ENCODE data around the gene C2orf80.

DNA sequence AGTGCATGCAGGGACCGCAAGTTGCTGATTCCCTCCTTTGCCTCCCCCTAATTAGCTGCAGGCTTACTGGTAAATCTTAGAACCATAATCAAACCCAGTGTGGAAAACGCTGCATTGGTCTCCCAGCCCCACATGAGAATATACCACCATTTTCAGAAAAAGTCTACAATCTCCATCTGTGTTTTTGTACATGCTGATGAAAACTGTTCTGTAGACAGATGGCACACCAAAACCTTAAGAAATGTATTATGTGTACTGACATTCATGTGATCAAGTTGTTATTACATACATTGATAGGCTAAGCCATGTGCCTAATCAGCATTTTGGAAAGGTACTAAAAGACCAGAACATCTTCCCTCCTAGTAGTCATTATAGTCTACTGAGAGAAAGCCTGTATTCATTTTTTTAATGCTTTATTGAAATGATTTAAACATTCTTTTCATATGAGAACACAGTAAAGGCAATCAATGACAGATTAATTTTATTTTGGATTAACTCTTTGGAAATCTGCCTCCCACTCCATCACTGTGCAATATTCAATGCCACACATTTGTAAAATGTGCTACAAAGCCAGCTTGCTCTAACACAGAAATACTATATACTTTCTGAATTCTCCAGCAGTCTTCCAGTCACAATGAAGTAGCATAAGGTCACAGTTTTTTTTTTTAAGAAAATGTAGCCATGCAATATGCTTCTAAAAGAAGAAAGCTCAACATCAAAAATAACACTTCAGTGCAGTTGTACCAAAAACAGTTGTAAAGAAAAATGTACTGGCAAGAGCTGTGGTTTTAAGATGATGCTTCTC is 24.7 kb downstream of the C2orf80 start:
- no peak for TF ChIP-seq CTCF (IDR thresholded peaks at IDR 0.05; ENCODE audit: poor library complexity)
- TF ChIP-seq EZH2phosphoT487 (IDR thresholded peaks at IDR 0.05; ENCODE audit: low read depth, severe bottlenecking, unreplicated experiment), result no peak
